A673 (cell line): ENCODE data around the gene PAPPA.

Source experiments
- EZH2 ChIP-seq: fragments of 200-600 bp; sonication (generic); IDR thresholded peaks from 2 replicates; pipeline ENCODE4 v1.6.1; 2017; ENCODE audit warnings: borderline replicate concordance, low read depth, mild to moderate bottlenecking, mixed read lengths, antibody characterized with exemption, low read length; ENCODE audit not compliant: poor library complexity, severe bottlenecking
- TF ChIP-seq, protein P1 (sequence below): fragments of 300-800, 200-600 bp; sonication (generic); conservative IDR thresholded peaks from 2 replicates; pipeline ENCODE4 v1.5.1; 2017; ENCODE audit warnings: low read depth, mild to moderate bottlenecking, antibody characterized with exemption, low read length, moderate library complexity, mixed read lengths

DNA sequence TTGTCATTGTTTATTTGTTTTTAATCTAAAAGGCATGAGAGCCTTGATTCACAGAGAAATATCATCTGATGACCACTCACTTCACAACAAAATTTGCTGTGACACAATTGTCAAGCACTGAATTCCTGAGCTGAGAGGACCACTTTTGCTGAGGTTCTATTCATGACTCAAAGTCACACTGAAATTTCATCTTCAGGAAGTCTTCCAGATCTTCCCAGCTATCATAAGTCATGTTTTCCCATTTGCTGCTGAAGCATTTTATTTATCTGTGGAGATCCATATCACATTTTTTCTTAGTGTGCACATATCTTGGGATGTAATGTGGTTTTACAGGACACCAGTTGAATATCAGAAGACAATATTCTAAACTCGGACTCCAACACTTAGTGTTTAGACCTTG, 278.5 kb downstream of the PAPPA start:
- TF ChIP-seq, protein P1, sequence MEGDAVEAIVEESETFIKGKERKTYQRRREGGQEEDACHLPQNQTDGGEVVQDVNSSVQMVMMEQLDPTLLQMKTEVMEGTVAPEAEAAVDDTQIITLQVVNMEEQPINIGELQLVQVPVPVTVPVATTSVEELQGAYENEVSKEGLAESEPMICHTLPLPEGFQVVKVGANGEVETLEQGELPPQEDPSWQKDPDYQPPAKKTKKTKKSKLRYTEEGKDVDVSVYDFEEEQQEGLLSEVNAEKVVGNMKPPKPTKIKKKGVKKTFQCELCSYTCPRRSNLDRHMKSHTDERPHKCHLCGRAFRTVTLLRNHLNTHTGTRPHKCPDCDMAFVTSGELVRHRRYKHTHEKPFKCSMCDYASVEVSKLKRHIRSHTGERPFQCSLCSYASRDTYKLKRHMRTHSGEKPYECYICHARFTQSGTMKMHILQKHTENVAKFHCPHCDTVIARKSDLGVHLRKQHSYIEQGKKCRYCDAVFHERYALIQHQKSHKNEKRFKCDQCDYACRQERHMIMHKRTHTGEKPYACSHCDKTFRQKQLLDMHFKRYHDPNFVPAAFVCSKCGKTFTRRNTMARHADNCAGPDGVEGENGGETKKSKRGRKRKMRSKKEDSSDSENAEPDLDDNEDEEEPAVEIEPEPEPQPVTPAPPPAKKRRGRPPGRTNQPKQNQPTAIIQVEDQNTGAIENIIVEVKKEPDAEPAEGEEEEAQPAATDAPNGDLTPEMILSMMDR: no peak
- TF ChIP-seq EZH2: no peak
